Embryonic facial prominence (tissue), 1 donor: ENCODE results near the gene ENO2.

Experiments
- DNase-seq: peaks from one replicate; pipeline ENCODE4 v3.0.0-alpha.2; 2016; ENCODE audit errors: extremely low spot score

The ENO2 gene

DNA sequence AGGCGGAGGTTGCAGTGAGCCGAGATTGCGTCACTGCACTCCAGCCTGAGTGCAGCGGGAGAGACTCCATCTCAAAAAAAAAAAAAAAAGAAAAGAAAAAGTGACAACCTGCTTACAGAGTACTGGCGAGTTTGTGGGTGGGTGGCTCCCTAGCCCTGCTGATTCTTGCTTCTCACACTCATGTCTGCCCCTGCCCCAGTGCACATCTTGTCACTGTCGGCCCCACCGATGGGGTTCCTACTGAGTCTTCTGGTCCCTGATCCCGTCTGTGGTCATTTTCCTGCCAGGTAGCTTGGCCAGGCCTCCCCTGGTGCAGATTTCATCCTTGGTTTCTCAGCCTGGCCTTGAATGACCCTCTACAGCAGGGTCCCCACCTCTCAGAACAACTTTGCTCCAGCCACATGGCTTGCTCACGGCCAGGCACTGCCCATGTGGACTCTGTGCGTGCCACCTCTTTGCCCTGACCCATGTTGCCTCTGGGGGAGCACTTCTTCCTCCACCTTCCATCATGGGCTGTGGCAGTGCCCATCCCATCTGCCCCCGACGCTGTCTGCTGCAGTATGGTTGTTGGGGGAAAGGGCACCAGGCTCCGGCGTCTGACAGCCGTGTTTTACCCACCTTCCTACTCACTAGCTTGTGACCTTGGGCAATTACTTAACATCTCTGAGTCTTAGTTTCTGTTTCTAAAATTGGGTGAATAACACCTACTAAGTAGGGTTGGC, 34.7 kb downstream of the ENO2 start:
- DNase-seq, result no peak

DNA sequence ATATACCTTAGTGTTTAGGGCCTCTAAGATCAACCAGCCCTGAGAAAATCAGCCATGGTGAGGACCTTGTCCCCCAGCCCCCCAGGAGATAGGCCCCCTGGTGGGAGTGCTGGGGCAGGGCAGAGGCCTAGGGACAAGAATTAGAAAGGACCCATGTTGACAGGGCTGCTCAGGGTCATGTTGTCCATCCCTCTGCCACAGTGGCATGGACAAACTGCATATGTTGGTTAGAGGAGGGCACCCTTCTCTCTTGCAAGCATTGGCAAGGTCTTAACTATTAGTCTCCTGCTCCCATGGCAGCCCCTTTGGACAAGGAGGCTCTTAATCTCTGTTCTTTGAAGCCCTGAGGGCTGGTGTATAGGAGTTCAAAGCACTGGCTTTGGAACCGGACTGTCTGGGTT, 36.0 kb downstream of the ENO2 start:
- no peak for DNase-seq

DNA sequence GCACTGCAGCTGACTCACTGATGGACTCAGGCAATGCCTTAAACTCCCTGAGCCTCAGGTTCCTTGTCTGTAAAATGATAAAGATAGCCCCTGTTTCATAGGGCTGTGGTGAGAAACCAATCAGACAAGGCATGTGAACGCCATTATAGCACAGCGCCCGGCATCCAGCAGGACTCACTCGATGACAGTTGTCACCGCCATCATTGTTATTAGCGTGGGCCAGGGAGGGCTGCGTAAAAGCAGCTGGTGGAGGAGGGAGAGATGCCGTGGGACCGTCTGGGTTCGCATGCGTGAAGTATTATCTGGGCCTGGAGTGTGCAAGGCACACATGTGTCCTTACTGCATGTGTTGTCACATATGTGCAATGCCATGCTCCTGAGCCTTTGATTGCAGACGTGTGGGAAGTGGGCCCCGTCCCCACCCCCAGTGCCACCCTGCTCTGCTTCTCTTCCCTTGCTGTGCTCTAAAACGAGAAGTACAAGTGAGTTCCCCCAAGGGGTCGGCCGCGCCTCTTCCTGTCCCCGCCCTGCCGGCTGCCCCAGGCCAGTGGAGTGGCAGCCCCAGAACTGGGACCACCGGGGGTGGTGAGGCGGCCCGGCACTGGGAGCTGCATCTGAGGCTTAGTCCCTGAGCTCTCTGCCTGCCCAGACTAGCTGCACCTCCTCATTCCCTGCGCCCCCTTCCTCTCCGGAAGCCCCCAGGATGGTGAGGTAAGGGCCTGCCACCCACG, 36.6 kb downstream of the ENO2 start, which contains the start of gene PTPN6:
PTPN6 (plus strand) TSS at position 546 of the 730 bp plus-strand sequence; CDS start at position 703, 157 bp downstream.
- no peak for DNase-seq

DNA sequence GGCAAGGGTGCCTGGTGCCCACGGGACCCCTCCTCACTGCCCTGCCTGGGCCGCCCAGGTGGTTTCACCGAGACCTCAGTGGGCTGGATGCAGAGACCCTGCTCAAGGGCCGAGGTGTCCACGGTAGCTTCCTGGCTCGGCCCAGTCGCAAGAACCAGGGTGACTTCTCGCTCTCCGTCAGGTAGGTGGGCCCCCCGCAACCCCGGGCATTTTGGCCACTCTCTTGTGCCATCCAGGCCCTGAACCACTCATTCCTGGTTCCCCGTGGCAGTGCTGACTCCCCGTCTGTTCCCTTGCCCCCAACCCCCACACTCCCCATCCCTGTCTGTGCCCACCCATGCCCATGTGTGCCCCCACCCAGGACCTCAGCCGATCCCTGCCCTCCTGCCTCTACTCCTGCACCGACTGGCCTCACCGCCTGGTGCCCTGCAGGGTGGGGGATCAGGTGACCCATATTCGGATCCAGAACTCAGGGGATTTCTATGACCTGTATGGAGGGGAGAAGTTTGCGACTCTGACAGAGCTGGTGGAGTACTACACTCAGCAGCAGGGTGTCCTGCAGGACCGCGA, 37.3 kb downstream of the ENO2 start:
- DNase-seq, result no peak

DNA sequence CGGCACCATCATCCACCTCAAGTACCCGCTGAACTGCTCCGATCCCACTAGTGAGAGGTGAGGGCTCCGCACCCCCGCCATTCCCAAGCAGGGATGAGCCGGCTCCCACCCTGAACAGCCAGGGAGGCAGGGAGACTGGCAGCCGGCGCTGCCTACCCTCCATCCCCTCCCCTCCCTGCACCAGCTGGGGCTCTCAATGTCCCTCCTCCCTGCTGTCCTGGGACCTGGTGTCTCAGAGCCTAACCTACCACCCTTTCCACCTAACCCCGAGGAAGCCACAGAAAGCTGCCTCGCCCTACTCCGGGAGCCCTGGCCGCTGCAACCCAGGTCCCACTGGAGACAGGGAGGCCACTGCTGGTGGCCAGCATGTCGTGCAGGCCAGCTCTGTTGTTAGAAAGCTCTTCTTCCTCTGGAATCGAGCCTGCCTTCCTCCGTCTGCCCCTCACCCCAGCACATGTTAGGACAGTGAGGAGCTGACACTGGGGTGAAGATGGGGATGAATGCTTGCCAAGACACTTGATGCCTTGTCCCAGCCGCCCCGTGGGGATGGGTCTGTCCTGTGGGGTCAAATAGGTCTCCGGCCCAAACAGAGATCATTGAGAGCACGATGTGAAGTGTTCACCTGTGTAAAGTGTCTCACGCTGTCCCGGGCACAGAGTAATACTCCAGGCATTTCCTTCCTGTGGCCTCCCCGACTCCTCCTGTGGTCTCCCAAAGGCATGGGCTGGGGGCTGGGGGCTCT, 37.9 kb downstream of the ENO2 start:
- no peak for DNase-seq

DNA sequence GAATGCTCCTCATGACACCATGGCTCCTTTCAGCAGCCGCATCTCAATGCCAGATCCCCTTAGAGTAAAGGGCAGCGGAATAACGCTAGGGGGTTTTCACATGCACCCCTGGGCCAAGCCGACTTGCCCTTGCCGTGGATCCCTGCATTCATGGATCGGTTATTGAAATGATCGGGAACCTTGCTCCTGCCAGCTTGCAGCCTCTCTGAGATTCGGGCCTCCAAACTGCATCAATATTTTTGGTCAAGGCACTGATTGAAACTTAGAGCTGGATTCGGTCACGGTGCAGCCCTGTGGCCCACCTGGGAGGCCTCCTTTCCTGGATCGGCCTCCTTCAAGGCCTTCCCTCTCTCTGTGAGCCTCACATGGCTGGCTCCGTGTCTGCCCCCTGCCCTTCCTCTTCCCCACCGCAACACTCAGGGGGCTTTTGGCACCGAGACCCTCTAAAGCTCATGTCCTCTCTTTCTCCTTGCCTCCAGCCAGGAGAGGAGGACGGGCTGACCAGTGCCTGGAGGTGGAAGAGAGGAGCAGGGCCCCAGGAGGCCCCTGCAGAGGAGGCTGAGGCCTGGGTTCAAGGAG, 38.6 kb downstream of the ENO2 start:
- DNase-seq, result no peak

DNA sequence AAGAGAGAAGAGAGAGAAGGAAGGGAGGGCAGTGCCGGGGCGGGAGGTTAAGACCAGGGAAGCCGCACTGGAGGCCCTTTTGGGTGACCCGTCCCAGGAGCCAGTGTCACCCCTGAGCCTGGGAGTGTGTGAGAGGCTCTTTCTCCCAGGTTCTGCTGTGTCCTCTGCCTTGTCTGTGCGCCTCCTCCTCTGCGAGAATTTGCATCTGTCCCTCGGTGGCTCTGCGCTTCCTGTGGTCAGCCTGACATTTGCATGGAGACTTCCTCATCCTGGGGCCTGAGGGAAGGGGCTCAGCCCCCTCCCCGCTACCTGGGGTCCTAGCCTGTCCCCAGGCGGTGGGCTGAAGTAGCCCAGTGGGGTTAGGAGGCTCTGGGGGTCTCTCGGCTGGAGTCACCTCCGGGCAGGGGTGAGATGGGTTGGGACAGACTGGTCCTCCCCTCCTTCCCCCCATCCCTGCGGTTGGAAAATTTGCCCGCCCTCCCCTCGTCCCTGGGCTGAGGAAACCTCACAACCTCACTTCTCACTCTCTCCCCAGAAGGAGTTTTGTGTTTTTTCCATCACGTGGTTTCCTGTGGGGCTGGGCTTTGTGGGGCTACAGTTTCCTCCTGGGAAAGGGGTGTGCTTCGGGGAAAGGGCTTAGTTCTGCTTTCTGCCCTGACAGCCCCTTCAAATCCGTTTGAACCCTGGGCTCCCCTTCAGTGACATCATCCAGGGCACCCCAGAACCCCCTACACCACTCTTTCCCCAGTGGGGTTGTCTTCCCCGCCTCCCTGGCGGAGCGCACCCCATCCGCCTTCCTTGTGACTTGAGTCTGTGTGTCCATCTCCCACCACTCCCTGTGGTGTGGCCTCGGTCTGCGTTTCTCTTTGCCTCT, 39.3 kb downstream of the ENO2 start:
- peak; percentile 66 for DNase-seq

DNA sequence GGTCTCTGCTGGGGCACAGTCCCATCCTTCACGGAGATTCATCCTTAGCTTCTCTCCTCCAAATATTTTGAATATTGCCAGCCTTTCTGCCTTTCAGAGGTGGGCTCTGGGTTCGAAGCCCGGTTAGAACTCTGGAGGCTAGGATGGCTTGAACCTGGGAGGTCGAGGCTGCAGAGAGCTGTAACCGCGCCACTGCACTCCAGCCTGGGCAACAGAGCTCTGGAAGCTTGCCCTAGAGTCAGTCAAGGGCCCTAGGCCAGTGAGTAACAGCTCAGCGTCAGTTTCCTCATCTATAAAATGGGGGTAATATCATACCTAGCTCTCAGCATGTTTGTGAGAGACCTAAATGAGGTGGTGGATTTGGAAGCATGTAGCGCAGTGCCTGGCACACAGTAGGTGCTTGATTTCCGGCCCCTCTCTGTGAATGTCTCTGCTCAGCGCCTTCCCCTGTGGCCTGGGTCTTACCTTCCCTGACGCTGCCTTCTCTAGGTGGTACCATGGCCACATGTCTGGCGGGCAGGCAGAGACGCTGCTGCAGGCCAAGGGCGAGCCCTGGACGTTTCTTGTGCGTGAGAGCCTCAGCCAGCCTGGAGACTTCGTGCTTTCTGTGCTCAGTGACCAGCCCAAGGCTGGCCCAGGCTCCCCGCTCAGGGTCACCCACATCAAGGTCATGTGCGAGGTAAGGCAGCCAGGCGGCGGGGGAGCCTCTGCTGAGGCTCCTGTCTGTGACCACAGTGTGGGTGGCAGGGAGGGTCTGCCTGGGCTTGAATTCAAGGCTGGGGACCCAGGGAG, 40.1 kb downstream of the ENO2 start:
- DNase-seq, result no peak

DNA sequence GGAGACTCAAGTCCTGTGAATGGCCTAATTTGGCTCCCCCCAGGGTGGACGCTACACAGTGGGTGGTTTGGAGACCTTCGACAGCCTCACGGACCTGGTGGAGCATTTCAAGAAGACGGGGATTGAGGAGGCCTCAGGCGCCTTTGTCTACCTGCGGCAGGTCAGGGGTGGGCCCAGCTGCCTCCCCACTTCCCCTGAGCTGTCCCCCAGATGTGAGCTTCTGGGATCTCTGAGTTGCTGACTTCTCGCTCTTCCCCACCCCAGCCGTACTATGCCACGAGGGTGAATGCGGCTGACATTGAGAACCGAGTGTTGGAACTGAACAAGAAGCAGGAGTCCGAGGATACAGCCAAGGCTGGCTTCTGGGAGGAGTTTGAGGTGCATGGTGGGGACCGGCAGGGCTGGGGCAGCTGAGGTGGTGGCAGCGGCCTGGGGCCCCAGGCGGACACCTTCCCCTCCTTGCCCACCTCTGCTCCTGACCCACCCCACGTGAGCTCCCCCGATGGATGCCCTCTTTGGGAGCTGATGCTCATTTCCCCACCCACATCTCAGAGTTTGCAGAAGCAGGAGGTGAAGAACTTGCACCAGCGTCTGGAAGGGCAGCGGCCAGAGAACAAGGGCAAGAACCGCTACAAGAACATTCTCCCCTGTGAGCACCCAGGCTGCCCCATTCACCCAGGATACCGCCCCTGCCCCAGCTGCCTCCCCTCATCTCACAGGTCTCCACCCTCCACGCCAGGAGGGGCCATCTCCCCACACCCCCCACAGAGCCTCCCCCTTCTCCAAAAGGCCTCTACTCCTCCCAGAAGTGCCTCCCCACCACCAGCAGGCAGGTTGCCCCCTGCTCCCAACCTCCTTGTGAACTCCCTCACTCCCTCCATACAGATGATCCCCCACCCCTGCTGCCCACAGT, 41.0 kb downstream of the ENO2 start:
- DNase-seq, result no peak

DNA sequence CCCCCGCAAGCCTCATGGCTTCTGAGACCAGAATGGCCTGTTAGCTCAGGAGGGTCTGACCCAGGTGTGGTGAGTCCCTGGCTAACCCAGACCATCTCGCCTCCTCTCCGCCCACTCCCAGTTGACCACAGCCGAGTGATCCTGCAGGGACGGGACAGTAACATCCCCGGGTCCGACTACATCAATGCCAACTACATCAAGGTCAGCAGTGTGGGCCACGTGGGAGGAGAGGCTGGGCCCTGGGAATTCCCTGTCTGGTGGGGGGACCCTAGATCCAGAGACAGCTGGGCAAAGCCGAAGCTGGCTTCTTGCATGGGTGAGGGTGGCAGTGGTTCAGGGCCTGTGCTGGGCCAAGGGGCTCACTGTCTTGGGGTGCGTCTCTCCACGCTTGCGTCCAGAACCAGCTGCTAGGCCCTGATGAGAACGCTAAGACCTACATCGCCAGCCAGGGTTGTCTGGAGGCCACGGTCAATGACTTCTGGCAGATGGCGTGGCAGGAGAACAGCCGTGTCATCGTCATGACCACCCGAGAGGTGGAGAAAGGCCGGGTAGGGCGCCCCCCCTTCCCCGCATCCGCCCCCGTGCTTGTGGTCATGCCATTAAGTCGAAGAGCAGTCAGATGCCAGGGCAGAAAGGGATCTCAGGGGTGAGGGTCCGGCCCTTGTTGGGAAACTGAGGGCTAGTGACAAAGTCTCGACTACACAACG, 41.8 kb downstream of the ENO2 start:
- DNase-seq, result no peak

DNA sequence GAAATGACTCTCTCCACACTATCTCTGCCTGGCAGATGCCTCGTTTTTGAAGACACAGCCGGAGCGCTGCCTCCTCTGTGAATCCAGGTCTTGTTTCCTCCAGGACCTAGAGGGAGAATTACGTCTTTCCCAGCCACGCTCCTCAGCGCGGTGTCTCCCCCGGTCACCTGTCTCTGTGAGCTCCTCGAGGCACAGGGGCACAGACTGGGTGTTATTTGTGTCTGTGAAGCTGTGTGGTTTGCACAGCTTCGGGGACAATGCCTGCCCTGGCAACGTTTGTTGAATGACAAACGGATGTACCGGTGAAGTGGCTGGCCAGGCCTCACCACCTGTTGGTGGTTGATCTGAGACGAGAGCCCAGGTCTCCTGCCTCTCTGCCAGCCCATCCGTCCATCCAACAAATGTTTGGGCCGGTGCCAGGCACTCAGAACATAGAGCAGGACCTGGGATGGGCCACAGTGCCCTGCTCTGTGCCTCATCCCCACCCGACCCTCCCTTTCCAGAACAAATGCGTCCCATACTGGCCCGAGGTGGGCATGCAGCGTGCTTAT, 42.8 kb downstream of the ENO2 start:
- DNase-seq, result no peak

DNA sequence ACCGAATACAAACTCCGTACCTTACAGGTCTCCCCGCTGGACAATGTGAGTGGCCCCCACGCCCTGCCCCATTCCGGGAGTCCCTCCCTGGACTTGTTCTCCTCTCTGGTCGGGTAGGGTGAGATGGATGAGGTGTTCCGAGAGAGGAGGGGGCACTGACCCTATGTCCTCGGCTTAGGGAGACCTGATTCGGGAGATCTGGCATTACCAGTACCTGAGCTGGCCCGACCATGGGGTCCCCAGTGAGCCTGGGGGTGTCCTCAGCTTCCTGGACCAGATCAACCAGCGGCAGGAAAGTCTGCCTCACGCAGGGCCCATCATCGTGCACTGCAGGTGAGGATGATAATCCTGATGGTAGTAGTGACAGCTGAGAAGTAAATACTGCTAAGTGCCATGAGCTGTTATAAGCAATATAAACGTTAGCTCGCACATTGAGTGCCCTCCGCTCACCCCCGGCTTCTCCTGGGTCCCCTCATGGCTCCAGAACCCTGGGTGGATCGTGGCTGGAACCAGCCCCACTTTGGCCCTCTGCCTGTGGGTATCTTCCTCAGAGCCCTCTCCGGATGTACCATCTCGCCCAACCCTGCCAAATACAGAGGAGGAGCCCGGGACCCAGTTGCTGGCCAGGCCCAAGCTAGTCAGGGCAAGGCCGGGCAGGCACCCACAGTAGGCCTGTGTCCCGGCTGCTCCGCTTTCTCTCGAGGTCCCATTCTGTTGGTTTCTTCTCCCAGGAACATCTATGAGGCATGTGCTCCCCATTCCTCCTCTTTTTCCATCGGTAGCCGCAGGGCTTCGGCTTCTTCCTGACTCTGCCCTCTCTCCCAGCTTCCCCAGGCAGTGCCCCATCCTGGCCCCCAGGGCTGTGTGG, 43.6 kb downstream of the ENO2 start:
- no peak for DNase-seq

DNA sequence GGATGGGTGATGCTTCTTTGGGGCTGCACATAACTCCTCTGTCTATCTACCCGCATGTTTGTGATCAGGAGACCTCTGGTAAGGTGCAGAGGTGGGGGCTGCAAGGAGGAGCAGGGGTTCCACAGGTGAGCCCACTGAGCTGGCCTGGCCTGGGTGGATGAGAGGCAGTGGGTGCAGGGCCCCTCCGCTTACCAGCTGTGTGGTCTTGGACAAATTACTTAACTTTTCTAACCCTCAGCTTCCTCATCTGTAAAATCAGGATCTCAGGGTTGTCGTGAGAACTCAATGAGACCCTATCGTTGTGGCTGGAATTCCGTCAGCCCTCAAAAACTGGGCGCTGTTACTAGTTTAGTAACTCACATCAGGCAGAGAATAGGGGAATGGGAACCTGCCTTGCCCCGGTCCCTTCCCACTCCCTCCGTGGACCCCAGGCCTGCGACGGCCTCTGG, 44.3 kb downstream of the ENO2 start:
- no peak for DNase-seq

DNA sequence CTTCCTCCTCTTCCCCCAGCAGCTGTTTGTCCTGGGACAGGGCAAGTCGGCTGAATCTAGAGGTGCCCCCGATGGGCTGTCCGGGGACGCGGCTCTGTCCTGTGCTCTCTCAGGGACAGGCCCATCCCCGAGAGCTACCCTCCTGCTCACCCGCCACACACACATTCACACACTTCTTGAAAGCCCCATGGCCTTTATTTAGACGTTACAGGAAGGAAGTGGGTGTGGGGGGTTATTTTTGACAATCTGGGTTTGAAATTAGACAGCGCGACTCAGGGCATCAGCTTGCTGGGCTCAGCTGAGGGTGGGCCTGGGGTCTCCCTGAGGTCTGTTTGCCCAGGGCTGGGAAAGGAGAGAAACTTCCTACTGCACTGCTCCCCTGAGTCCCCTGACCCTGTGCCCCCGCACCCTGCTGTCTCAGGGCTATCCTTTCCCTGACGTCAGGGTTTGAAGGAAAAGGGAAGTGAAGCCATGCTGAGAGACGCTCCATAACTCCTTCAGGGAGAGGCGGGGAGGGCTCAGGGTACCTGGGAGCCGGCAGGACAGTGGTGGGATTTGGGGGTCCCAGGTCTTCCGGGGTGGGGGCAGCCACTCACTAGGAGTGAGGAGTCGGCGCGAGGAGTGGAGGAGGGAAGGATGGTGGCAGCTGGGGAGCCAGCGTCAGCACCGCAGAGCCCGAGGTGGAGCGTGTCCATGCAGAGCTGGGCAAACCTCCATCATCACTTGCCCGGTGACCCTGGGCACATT, 44.9 kb downstream of the ENO2 start:
- no peak for DNase-seq

DNA sequence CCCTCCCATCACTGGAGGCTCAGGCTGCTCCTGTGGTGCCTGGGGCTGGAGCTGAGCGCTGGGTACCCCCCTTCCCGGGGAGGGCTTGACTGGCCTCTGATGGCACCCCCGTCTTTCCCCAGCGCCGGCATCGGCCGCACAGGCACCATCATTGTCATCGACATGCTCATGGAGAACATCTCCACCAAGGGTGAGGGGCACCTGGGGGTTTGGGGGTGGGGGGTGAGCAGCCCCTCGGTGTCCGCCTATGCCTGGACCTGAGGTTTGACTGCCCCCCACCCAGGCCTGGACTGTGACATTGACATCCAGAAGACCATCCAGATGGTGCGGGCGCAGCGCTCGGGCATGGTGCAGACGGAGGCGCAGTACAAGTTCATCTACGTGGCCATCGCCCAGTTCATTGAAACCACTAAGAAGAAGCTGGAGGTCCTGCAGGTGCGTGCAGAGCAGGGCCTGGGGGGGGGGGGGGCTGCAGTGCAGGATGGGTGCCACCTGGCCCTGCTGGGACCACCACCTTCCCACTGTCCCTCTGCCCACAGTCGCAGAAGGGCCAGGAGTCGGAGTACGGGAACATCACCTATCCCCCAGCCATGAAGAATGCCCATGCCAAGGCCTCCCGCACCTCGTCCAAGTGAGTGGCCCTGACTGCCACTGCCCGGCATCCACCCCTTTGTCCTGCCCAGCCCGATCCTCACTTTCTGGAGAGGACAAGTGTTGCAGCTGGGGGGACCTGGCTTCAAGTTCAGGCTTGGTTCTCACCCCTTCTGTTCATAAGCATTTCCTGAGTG, 45.6 kb downstream of the ENO2 start:
- no peak for DNase-seq
